ENCODE data around the gene KLHDC7B. TPM values are rescaled to one million over a fixed set of nuclear protein-coding genes. Genes with fewer than 3 reads are reported as not detected.

The KLHDC7B gene
- total and polyA plus RNA-seq, 2 of the 13 experiments (the other 11 are each of a cell fraction or from before 2014, with no cell fraction given): 0.11 TPM; not detected in 1

- TF ChIP-seq BCLAF1 (IDR thresholded peaks at IDR 0.05) (no peak), ZNF749 (CRISPR knock-in tag; IDR thresholded peaks at IDR 0.05; ENCODE audit: borderline replicate concordance) (peak; percentile 99), CENPT (CRISPR knock-in tag; IDR thresholded peaks at IDR 0.05; ENCODE audit: low read depth) (peak; percentile 97; the same call in 1 of the 2 replicates), RARA (CRISPR knock-in tag; IDR thresholded peaks at IDR 0.05) (peak; percentile 91), ZNF704 (CRISPR knock-in tag; IDR thresholded peaks at IDR 0.05; ENCODE audit: borderline replicate concordance) (peak; percentile 97), ISL2 (CRISPR knock-in tag; IDR thresholded peaks at IDR 0.05) (peak; percentile 89), ZNF263 (CRISPR knock-in tag; IDR thresholded peaks at IDR 0.05) (peak; percentile 87), TCF7 (IDR thresholded peaks at IDR 0.05; ENCODE audit: low read depth) (no peak), ZNF225 (CRISPR knock-in tag; IDR thresholded peaks at IDR 0.05) (peak; percentile 98), ZNF264 (CRISPR knock-in tag; IDR thresholded peaks at IDR 0.05) (peak; percentile 97), ZNF841 (CRISPR knock-in tag; IDR thresholded peaks at IDR 0.05; ENCODE audit: borderline replicate concordance) (peak; percentile 97), MEIS2 (CRISPR knock-in tag; IDR thresholded peaks at IDR 0.05) (peak; percentile 100), ZNF598 (CRISPR knock-in tag; IDR thresholded peaks at IDR 0.05; ENCODE audit: borderline replicate concordance) (peak; percentile 88), CAMTA2 (CRISPR knock-in tag; IDR thresholded peaks at IDR 0.05; ENCODE audit: borderline replicate concordance) (peak; percentile 96; the same call in 1 of the 2 replicates), PHF20 (CRISPR knock-in tag; IDR thresholded peaks at IDR 0.05) (peak; percentile 65)
- TF ChIP-seq, protein P1, sequence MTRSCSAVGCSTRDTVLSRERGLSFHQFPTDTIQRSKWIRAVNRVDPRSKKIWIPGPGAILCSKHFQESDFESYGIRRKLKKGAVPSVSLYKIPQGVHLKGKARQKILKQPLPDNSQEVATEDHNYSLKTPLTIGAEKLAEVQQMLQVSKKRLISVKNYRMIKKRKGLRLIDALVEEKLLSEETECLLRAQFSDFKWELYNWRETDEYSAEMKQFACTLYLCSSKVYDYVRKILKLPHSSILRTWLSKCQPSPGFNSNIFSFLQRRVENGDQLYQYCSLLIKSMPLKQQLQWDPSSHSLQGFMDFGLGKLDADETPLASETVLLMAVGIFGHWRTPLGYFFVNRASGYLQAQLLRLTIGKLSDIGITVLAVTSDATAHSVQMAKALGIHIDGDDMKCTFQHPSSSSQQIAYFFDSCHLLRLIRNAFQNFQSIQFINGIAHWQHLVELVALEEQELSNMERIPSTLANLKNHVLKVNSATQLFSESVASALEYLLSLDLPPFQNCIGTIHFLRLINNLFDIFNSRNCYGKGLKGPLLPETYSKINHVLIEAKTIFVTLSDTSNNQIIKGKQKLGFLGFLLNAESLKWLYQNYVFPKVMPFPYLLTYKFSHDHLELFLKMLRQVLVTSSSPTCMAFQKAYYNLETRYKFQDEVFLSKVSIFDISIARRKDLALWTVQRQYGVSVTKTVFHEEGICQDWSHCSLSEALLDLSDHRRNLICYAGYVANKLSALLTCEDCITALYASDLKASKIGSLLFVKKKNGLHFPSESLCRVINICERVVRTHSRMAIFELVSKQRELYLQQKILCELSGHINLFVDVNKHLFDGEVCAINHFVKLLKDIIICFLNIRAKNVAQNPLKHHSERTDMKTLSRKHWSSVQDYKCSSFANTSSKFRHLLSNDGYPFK (CRISPR knock-in tag; IDR thresholded peaks at IDR 0.05; ENCODE audit: borderline replicate concordance): peak; percentile 78; the same call in 1 of the 2 replicates
- TF ChIP-seq, protein P2, sequence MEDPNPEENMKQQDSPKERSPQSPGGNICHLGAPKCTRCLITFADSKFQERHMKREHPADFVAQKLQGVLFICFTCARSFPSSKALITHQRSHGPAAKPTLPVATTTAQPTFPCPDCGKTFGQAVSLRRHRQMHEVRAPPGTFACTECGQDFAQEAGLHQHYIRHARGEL (CRISPR knock-in tag; IDR thresholded peaks at IDR 0.05): no peak
- TF ChIP-seq, protein P3, sequence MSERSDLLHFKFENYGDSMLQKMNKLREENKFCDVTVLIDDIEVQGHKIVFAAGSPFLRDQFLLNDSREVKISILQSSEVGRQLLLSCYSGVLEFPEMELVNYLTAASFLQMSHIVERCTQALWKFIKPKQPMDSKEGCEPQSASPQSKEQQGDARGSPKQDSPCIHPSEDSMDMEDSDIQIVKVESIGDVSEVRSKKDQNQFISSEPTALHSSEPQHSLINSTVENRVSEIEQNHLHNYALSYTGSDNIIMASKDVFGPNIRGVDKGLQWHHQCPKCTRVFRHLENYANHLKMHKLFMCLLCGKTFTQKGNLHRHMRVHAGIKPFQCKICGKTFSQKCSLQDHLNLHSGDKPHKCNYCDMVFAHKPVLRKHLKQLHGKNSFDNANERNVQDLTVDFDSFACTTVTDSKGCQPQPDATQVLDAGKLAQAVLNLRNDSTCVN (CRISPR knock-in tag; IDR thresholded peaks at IDR 0.05; ENCODE audit: borderline replicate concordance): peak; percentile 98
- TF ChIP-seq, protein P4, sequence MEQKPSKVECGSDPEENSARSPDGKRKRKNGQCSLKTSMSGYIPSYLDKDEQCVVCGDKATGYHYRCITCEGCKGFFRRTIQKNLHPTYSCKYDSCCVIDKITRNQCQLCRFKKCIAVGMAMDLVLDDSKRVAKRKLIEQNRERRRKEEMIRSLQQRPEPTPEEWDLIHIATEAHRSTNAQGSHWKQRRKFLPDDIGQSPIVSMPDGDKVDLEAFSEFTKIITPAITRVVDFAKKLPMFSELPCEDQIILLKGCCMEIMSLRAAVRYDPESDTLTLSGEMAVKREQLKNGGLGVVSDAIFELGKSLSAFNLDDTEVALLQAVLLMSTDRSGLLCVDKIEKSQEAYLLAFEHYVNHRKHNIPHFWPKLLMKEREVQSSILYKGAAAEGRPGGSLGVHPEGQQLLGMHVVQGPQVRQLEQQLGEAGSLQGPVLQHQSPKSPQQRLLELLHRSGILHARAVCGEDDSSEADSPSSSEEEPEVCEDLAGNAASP (CRISPR knock-in tag; IDR thresholded peaks at IDR 0.05; ENCODE audit: borderline replicate concordance): peak; percentile 95
Measured at GRCh38 chr22:50599816-50600455, 54.2 kb downstream of the KLHDC7B start (continued).
